GM21619 (cell line): ENCODE results near the gene SIGLEC11.
"Not testable (repeated sequence)": the region's sequence is repeated elsewhere in the genome, so short reads cannot be mapped to it uniquely, and the experiment has no call there.

Source experiments
- ATAC-seq: cut with Tn5 transposase; IDR thresholded peaks from one replicate; pipeline ENCODE4 v1.9.1; 2021; ENCODE audit not compliant: unreplicated experiment

Gene SIGLEC11

DNA sequence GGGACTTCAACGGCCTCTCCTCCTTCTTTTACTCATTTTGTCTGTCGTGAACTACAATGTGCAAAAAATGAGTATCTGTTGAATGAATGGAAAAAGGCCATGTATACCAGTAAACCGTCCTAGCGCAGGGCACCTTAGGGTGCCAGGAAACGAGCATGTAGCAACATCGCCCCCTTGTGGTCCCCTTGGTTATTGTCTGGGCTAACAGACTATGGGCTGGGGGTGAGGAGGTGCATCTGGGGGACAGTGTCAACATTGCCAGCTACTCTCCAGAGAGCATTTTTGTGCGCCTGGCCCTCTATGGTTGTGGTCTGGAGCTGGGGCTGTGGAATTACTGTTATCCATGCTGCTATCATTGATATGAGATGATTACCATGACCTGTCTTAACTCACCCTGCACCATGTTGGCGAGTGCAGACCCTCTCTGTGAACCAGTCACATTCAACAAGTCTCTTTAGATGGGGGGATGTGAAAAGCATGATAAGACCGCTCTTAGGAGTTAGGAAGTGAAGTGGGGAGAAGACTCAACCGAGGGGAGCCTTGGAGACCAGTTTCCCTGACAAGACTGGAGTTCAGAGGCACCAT lies 22.8 kb upstream of the SIGLEC11 start:
- no peak for ATAC-seq

GRCh38 chr19:49981603-49982593 lies 20.9 kb upstream of the SIGLEC11 start:
- no peak for ATAC-seq

DNA sequence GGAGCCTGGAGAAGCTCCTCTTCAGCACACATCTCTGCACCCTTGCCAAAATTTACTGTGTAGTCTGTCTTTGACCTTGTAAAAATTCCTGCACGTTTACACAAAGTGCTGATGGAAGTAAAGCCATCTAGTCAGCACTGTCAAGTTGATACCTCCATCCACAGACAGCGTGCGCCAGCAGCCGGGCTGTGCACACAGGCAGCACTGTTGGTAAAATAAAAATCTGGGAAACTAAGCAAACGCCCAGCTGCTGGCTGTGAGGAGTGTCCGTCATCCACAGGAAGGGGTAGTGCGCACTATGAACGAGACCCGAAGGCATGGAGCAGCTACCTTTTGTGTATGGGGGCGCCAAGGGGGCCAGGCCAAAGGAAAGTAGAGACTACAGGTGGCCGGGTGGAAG lies 17.4 kb upstream of the SIGLEC11 start:
- no peak for ATAC-seq

GRCh38 chr19:49977881-49978280 lies 16.9 kb upstream of the SIGLEC11 start:
- ATAC-seq = no peak

DNA sequence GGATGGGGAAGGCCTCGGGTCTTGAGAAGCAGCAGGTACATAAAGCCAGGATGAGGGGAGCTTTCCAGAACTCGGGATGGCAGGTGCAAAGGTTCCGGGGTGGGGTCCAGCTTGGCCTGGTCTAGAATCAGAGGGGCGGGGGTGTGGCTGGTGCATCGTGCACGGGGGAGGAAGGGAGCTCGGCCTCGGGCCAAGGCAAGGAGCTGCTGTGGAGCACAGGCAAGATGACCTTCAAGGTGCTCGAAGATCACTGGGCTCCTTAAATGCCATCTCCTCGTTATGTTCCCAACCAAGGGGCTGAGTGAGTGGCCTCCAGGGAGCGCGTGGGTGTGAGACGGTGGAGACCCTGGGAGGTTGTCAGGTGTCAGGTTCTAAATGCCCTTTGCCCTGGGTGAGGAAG lies 16.1 kb upstream of the SIGLEC11 start:
- ATAC-seq = no peak

GRCh38 chr19:49976496-49976895 lies 15.5 kb upstream of the SIGLEC11 start:
- no peak for ATAC-seq

DNA sequence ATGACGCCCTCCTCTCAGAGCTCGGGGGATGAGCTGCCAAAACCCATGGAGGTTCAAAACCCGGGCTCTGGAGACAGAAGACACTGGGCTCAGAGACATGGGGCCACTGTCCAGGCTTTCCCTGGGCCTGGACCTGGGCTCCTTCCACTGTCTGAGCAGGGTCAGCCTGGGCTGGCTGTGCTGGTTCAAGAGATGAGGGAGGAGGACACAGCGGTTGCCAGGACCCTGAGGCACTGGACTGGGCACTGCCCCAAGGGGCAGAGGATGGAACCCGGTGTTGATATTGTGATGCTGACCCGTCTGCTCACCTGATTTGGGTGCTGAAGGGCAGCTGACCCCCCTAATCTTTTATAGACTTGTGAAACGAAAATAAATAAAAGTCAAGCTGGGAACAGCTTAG lies 14.1 kb upstream of the SIGLEC11 start:
- no peak for ATAC-seq

- no peak for ATAC-seq
Measured at GRCh38 chr19:49973987-49974386, 13.0 kb upstream of the SIGLEC11 start.

GRCh38 chr19:49972841-49973240 lies 11.9 kb upstream of the SIGLEC11 start:
- ATAC-seq = no peak

DNA sequence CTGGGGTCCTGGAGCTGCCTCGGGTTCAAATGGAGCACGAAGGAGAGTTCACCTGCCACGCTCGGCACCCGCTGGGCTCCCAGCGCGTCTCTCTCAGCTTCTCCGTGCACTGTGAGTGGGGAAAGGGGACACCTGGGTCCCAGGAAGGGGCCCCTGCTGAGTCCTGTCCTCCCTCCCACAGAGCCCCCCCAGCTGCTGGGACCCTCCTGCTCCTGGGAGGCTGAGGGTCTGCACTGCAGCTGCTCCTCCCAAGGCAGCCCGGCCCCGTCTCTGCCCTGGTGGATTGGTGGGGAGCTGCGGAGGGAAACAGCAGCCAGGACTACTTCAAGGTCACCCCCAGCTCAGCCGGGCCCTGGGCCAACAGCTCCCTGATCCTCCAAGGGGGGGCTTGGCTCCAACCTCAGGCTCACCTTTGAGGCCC lies 11.0 kb upstream of the SIGLEC11 start:
- ATAC-seq = no peak

DNA sequence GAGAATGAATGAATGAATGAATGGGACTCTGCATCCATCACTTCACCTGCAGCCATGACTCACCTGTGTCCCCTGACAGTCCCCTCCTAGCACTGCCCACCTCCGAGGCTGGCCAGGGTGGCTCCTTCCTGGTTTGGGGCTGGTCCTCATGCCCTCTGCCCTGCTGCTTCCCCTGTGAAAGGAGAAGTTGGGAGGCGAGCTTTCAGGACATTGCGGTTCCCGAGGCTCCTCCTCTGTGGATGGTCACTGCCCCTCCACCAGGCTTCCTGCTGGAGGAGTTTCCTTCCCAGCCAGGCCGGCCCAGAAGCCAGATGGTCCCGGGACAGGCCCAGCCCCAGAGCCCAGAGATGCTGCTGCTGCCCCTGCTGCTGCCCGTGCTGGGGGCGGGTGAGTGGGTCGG lies 8.4 kb upstream of the SIGLEC11 start:
- not testable (repeated sequence) for ATAC-seq

DNA sequence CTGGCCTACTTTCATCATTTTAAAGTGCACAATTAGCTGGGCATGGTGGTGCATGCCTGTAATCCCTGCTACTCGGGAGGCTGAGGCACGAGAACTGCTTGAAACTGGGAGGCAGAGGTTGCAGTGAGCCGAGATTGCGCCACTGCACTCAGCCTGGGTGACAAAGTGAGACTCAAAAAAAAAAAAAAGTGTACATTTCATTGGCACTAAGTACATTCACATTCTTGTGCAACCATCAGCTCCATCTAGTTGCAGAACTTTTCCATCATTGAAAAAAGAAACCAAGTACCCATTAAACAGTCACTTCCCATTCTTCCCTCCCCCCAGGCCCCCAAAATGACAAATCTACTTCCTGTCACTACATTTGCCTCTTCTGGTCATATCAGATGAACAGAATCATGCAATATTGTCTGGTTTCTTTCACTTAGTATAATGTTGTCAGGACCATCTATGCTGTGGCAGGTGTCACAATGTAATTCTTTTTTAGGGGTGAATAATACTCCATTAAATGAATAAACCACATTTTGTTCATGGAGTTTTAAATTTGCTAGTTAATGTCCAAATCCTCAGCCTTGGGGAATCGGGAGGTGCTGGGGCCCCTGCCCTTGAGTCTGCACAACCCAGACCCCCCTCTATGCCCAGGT lies 7.4 kb upstream of the SIGLEC11 start:
- ATAC-seq = no peak

GRCh38 chr19:49959892-49960291 lies 1.1 kb downstream of the SIGLEC11 start:
- ATAC-seq = not testable (repeated sequence)

GRCh38 chr19:49958596-49958995 lies 2.4 kb downstream of the SIGLEC11 start:
- ATAC-seq = not testable (repeated sequence)

GRCh38 chr19:49958144-49958543 lies 2.8 kb downstream of the SIGLEC11 start:
- not testable (repeated sequence) for ATAC-seq

GRCh38 chr19:49957262-49957915 lies 3.6 kb downstream of the SIGLEC11 start:
- ATAC-seq = no peak

DNA sequence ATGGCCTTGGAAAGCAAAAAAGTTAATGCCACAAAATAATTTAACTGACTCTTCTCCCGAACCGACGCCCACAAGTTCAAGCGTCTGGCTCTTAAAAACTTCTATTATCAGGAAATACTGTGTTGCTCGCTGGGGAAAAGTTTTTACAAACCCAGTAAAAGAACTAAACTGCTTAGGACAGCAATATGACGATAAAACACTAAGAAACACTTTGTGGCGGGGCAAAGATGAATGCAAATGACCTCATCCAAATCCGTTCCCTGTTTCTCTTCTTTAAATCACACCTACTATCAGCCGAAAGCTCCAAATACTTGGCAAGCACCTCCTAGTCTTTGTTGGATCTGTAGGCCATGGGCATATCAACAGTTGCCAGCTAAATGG lies 4.9 kb downstream of the SIGLEC11 start:
- no peak for ATAC-seq

GRCh38 chr19:49954933-49955332 lies 6.0 kb downstream of the SIGLEC11 start:
- no peak for ATAC-seq

DNA sequence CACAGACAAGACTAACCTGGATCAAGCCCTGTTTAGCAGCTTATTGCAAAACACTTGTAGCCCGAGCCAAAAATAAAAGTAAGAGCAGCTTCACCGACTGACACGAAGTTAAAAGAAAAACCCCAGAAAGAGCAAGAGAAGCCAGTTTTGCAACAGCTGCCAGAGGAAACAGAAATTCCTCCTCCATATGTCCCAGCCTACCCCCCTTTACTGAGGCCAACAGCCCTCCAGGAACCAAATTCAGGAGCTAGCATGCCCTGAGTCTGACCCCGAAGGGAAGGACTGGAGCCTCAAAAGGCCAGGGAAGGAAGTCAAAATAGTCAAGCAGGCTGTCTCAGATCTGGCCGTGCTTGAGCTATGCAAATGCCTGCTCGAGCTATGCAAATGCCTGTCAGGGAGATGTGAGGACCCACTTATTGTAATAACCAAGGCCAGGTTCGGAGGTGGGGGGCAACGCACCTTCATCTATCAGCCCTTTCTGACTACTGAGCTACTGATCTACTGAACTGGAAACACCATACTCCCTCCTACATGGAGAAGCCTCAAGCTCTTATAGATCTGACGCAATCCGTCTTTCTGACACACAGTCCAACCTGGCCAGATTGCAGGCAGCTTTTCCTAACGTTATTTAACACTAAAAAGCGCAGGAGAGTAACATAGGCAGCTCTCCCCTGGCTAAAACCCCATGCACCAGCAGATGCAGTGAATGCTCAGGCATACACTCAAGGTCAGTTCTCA lies 6.7 kb downstream of the SIGLEC11 start:
- ATAC-seq = no peak

DNA sequence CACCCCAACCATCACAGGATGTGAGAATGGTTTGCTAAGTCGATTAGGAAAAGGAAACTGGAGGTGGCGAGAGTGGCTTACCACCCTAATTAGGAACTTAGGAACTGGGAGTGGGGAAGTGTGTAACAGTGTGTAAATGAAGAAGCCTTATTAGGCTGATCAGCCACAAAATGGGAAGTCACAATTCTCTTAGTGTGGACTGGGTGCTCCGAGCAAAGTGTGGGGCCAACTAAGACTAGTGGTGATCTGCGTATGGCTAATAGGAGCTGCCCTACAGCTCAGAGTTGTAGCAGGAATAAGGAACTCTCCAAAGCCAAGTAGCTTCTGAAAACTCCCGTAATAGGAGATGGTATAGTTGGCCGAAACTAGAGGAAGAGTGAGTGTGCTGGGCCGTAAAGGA lies 7.6 kb downstream of the SIGLEC11 start:
- no peak for ATAC-seq

GRCh38 chr19:49952906-49953305 lies 8.1 kb downstream of the SIGLEC11 start:
- no peak for ATAC-seq
